Endothelial cell of umbilical vein (primary cell): Measurements from ENCODE around the gene GOLIM4. TPM values are rescaled to one million over a fixed set of nuclear protein-coding genes. Genes with fewer than 3 reads are reported as not detected.

Experiments
- BruUV-seq: library from RNA; stranded (reverse); fragments of 400-500 nt; replicated peaks from 2 replicates; lab custom pipeline; 2021; lab: Mats Ljungman, UMichigan
- CTCF ChIA-PET: fragments of 300-600, 350-600 bp; sonication (Branson Sonifier 250); formaldehyde crosslinking; loops from one replicate; lab custom pipeline; 2021; ENCODE audit warnings: antibody characterized with exemption, inconsistent platforms; lab: Charles Lee
- POLR2A ChIA-PET: fragments of 300-600, 350-600 bp; sonication (Branson Sonifier 250); formaldehyde crosslinking; loops from one replicate; lab custom pipeline; 2021; ENCODE audit warnings: antibody characterized with exemption, inconsistent platforms; lab: Charles Lee
- DNase-seq: peaks from one replicate; pipeline ENCODE4 v3.0.0-alpha.2; 2011; ENCODE audit warnings: low read depth, low spot score
- FAIRE-seq: peaks from 2 replicates; lab custom pipeline; 2011; peaks lifted over from hg19 to GRCh38; lab: Jason Lieb, UNC
- H2AFZ ChIP-seq: 2 replicates; pipeline ENCODE4 v1.6.0; 2012; ENCODE audit warnings: low read depth, low read length, control low read depth, inconsistent platforms
- H3K27ac ChIP-seq: 2 replicates; pipeline ENCODE4 v1.5.1; 2011; ENCODE audit warnings: low read depth, mild to moderate bottlenecking, control low read depth, low read length, moderate library complexity; ENCODE audit not compliant: insufficient read depth
- H3K27me3 ChIP-seq, 2 experiments: 2 replicates each; pipeline versions ENCODE4 v1.6.0 to v1.6.1; 2011; ENCODE audit warnings: low read length in 2 of 2, mixed read lengths in 1 of 2; ENCODE audit not compliant: control insufficient read depth in 2 of 2, insufficient read depth in 2 of 2
- H3K36me3 ChIP-seq, 2 experiments: 2 replicates in 1 of 2; 3 replicates in 1 of 2; pipeline ENCODE4 v1.5.1; 2011; ENCODE audit warnings: low read length in 2 of 2, mild to moderate bottlenecking in 1 of 2, moderate library complexity in 1 of 2; ENCODE audit not compliant: control insufficient read depth in 2 of 2, insufficient read depth in 2 of 2; ENCODE audit errors: extremely low read depth in 1 of 2
- H3K4me1 ChIP-seq: 3 replicates; pipeline ENCODE4 v1.5.1; 2011; ENCODE audit warnings: mild to moderate bottlenecking, low read length; ENCODE audit not compliant: control insufficient read depth, insufficient read depth; ENCODE audit errors: extremely low read depth
- H3K4me2 ChIP-seq: 2 replicates; pipeline ENCODE4 v1.6.1; 2011; ENCODE audit warnings: low read length, control low read depth, mixed read lengths; ENCODE audit not compliant: insufficient read depth
- H3K4me3 ChIP-seq, 3 experiments: fragments of 200-600 bp in 1 of 3; sonication (generic), shearing (Covaris generic) in 1 of 3; replicated peaks in 1 of 3; 2 replicates each; pipeline ENCODE4 v1.5.1; 2011 to 2016; ENCODE audit warnings: control low read depth in 3 of 3, low read length in 3 of 3, mild to moderate bottlenecking in 2 of 3, inconsistent platforms in 1 of 3, low read depth in 1 of 3, moderate library complexity in 1 of 3; ENCODE audit not compliant: insufficient read depth in 1 of 3
- H3K79me2 ChIP-seq: 2 replicates; pipeline ENCODE4 v1.6.0; 2012; ENCODE audit warnings: low read length, inconsistent platforms; ENCODE audit not compliant: control insufficient read depth, insufficient read depth
- H3K9ac ChIP-seq: replicated peaks from 2 replicates; pipeline ENCODE3; 2011; ENCODE audit warnings: low read length, control low read depth; ENCODE audit not compliant: insufficient read depth; ENCODE audit errors: extremely low read depth
- H3K9me1 ChIP-seq: replicated peaks from 3 replicates; pipeline ENCODE4 v1.6.0; 2011; ENCODE audit warnings: mild to moderate bottlenecking, low read length; ENCODE audit not compliant: control insufficient read depth, insufficient read depth; ENCODE audit errors: extremely low read depth
- H3K9me3 ChIP-seq: replicated peaks from 2 replicates; pipeline ENCODE4 v1.5.1; 2012; ENCODE audit warnings: low read length, inconsistent platforms; ENCODE audit not compliant: control insufficient read depth, insufficient read depth
- H4K20me1 ChIP-seq: replicated peaks from 2 replicates; pipeline ENCODE3; 2011; ENCODE audit warnings: mild to moderate bottlenecking, low read length; ENCODE audit not compliant: control insufficient read depth, insufficient read depth; ENCODE audit errors: extremely low read depth
- CTCF ChIP-seq, 2 donors: IDR thresholded peaks; 1 replicate in 1 of 2; 2 replicates in 1 of 2; pipeline ENCODE4 v1.5.1; 2011; ENCODE audit warnings: low read length in 2 of 2, mild to moderate bottlenecking in 2 of 2, moderate library complexity in 2 of 2, control low read depth in 1 of 2, inconsistent platforms in 1 of 2, low read depth in 1 of 2; ENCODE audit not compliant: insufficient read depth in 1 of 2; ENCODE audit errors: extremely low read depth in 1 of 2
- EZH2 ChIP-seq: IDR thresholded peaks from 2 replicates; pipeline ENCODE4 v1.6.1; 2012; ENCODE audit warnings: borderline replicate concordance, low read depth, mild to moderate bottlenecking, moderate library complexity, low read length, inconsistent platforms; ENCODE audit not compliant: severe bottlenecking
- FOS ChIP-seq: IDR thresholded peaks from 2 replicates; pipeline ENCODE4 v1.6.1; 2011; ENCODE audit warnings: mild to moderate bottlenecking, low read length, moderate library complexity, borderline replicate concordance; ENCODE audit not compliant: insufficient read depth
- GATA2 ChIP-seq: IDR thresholded peaks from 2 replicates; pipeline ENCODE4 v1.7.0; 2011; ENCODE audit warnings: low read depth, mild to moderate bottlenecking, moderate library complexity, mixed read lengths, low read length; ENCODE audit not compliant: insufficient read length, insufficient read depth
- JUN ChIP-seq: IDR thresholded peaks from 2 replicates; pipeline ENCODE4 v1.6.1; 2011; ENCODE audit warnings: borderline replicate concordance, low read depth; ENCODE audit not compliant: insufficient read length, insufficient read depth
- MYC ChIP-seq: IDR thresholded peaks from one replicate; pipeline ENCODE4 v1.6.1; 2011; ENCODE audit warnings: mild to moderate bottlenecking, low read depth, low read length
- POLR2A ChIP-seq: IDR thresholded peaks from 2 replicates; pipeline ENCODE4 v1.6.1; 2012; ENCODE audit warnings: low read depth, mild to moderate bottlenecking, control low read depth, low read length
- POLR2AphosphoS5 ChIP-seq: IDR thresholded peaks from 2 replicates; pipeline ENCODE4 v1.6.1; 2012; ENCODE audit warnings: low read depth, mild to moderate bottlenecking, control low read depth, low read length, moderate library complexity; ENCODE audit not compliant: insufficient read depth
- dilution Hi-C: fragments of 300-500 bp; cut with MboI; formaldehyde crosslinking; loops from one replicate; pipeline ENCODE4 v1.15.0; 2019; ENCODE audit warnings: low sequenced_read_pairs; ENCODE audit not compliant: extremely low pct_ligation_motif_present
- intact Hi-C: fragments of 100-400 bp; cut with micrococcal nuclease; formaldehyde crosslinking; loops from one replicate; pipeline ENCODE4 v1.10.0; 2022
- polyA plus RNA-seq, 4 experiments: library from polyadenylated mRNA; depleted of rRNA in 3 of 4; stranded (reverse) in 3 of 4; unstranded in 1 of 4; fragments of >200 nt; gene quantifications; 2 replicates each; pipeline versions ENCODE4 v1.2.1 to v1.2.3, GENCODE V29; 2011 to 2012; ENCODE audit warnings: missing spikeins in 1 of 4
- total RNA-seq: library from RNA; stranded (reverse); gene quantifications from 2 replicates; pipeline ENCODE4 v1.2.3, GENCODE V29; 2021
- TF ChIP-seq, protein P1 (sequence below): IDR thresholded peaks from 2 replicates; pipeline ENCODE4 v1.6.1; 2011; ENCODE audit not compliant: insufficient read depth, insufficient read length

The GOLIM4 gene
- total and polyA plus RNA-seq, 2 donors (not counting 3 experiments of a cell fraction or from before 2014, with no cell fraction given): 11.7 to 40.8 TPM

DNA sequence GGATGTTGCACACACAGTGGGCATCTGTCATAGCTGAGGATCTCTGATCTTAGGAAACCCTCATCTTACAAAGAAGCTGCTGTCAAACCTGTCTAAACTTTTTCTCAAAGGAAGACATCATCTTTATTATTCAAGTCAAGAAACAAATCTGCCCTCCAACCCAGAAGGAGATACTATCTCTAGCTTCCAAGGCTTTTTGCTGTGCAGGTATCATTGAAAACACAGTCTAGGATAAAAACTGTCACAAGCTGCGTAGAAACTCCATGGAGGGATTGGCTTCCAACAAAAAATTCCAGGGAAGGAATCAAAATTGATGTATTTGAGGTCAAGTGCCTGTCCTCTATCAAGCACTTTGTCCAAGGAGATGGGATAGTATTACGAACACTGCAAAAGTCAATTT lies 89.1 kb downstream of the GOLIM4 start:
- intact Hi-C loops (no loop called here), dilution Hi-C loops (no loop called here)
- Histone ChIP-seq H3K4me2 (no peak overlapping the region), H3K4me3 (no peak overlapping the region), H3K4me1 (peaks cover 3% of the 10 kb centered on the region), H3K9me3 (no peaks in the 10 kb centered on the region), H3K27ac (no peak overlapping the region), H2AFZ (no peak overlapping the region), H3K36me3 (peaks cover 2 to 6% of the 10 kb centered on the region in 2 experiments), H4K20me1 (no peaks in the 10 kb centered on the region), H3K9ac (no peak overlapping the region), H3K27me3 (no peaks in the 10 kb centered on the region), H3K79me2 (no peaks in the 10 kb centered on the region), H3K9me1 (no peaks in the 10 kb centered on the region)
- no peak for TF ChIP-seq POLR2AphosphoS5
- TF ChIP-seq, protein P1, sequence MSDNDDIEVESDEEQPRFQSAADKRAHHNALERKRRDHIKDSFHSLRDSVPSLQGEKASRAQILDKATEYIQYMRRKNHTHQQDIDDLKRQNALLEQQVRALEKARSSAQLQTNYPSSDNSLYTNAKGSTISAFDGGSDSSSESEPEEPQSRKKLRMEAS: no peak
- no peak for TF ChIP-seq CTCF (IDR thresholded peaks at IDR 0.05; ENCODE audit: extremely low read depth in 1 of 2, insufficient read depth in 1 of 2, low read depth in 1 of 2, low read length in 2 of 2)
- TF ChIP-seq FOS: no peak
- TF ChIP-seq POLR2A: no peak
- no peak for TF ChIP-seq JUN
- BruUV-seq: no TSS peak
- DNase-seq (no peak), FAIRE-seq (no peak)
- ChIA-PET POLR2A (no interaction called here), CTCF (no interaction called here)

- Histone ChIP-seq H3K4me2 (no peak overlapping the region), H2AFZ (no peak overlapping the region), H3K9me1 (no peaks in the 10 kb centered on the region), H3K4me3 (no peak overlapping the region), H3K4me1 (peaks cover 3% of the 10 kb centered on the region), H3K36me3 (no peaks in the 10 kb centered on the region), H3K27me3 (no peaks in the 10 kb centered on the region), H3K27ac (no peak overlapping the region), H4K20me1 (no peaks in the 10 kb centered on the region), H3K79me2 (no peaks in the 10 kb centered on the region), H3K9me3 (no peaks in the 10 kb centered on the region), H3K9ac (no peak overlapping the region)
- DNase-seq: no peak
- dilution Hi-C loops (no loop called here), intact Hi-C loops (loop anchor here (1.0 kb wide), 1 partner anchor 20 kb away; no protein-coding TSS in a partner anchor)
- ChIA-PET CTCF (interaction anchor here (1.3 kb wide), 1 partner anchor 37 kb away, joined by 3 read pairs; no protein-coding TSS in a partner anchor), POLR2A (no interaction called here)
- FAIRE-seq: no peak
- BruUV-seq: no TSS peak
- TF ChIP-seq POLR2AphosphoS5: no peak
- no peak for TF ChIP-seq FOS
- no peak for TF ChIP-seq EZH2
- no peak for TF ChIP-seq MYC
- TF ChIP-seq JUN: no peak
- TF ChIP-seq CTCF (IDR thresholded peaks at IDR 0.05; ENCODE audit: extremely low read depth in 1 of 2, insufficient read depth in 1 of 2, low read depth in 1 of 2, low read length in 2 of 2): no peak
- TF ChIP-seq, protein P1: no peak
- TF ChIP-seq POLR2A: no peak
- TF ChIP-seq GATA2: no peak
Observed at GRCh38 chr3:168003911-168004310, 91.8 kb downstream of the GOLIM4 start.
